ENCODE results near the gene TUBA4A. TPM values are rescaled to one million over a fixed set of nuclear protein-coding genes. Genes with fewer than 3 reads are reported as not detected.

TUBA4A gene
- total and polyA plus RNA-seq, 9 of the 15 experiments (the other 6 are each of a cell fraction or from before 2014, with no cell fraction given), result 25.1 to 174 (median 42.4) TPM

DNA sequence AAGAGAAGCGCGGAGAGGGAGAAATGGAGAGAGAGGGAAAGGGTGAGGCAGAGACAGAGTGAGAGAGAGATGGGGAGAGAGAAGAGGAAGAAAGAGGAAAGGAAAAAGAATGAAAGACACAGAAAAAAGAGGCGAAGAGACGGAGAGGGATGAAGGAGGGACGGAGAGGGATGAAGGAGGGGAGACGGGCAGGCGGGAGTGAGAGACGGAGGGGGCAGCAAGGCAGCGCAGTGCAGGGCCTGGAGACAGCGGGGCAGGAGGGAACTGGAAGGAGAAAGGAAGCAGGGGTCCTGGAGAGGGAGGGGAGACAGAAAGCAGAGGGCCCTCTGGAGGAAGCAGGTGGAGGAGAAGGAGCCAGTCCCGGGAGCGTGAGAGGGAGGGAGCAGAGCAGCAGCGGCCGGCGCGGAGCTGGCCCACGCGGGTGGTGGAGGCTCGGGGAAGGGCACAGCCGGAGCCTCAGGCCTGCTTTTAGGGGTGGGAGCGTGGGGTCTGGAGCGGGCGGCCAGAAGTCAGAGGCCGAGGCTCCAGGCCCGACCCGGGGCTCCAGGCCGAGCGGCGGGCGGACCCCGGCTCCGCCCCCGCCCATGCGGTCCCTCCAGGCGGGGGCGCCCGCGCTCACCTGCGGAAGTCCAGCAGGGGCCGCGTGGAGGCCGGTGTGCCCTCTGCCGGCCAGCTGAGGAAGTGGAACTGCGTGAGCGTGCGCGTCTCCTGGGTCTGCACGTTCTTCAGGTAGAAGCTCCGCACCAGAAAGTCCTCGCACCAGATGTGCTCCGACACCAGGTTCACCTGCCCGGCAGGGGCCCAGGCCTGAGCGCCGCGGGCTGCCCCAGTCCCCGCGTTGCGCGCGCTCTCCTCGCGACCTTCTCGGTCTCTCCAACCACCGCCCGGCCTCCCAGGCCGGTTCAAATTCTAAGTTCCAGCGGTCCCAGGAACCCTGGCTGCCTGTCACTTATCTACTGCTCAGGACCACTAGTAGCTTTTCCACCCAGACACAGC lies 40.9 kb upstream of the TUBA4A start (continued):
- TF ChIP-seq, protein P1, sequence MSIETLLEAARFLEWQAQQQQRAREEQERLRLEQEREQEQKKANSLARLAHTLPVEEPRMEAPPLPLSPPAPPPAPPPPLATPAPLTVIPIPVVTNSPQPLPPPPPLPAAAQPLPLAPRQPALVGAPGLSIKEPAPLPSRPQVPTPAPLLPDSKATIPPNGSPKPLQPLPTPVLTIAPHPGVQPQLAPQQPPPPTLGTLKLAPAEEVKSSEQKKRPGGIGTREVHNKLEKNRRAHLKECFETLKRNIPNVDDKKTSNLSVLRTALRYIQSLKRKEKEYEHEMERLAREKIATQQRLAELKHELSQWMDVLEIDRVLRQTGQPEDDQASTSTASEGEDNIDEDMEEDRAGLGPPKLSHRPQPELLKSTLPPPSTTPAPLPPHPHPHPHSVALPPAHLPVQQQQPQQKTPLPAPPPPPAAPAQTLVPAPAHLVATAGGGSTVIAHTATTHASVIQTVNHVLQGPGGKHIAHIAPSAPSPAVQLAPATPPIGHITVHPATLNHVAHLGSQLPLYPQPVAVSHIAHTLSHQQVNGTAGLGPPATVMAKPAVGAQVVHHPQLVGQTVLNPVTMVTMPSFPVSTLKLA (conservative IDR thresholded peaks at IDR 0.05), result peak; percentile 72 to 84
- TF ChIP-seq LEF1 (IDR thresholded peaks at IDR 0.05), result no peak
- TF ChIP-seq TRIM28 (IDR thresholded peaks at IDR 0.05), result no peak
- TF ChIP-seq MBD2 (IDR thresholded peaks at IDR 0.05; ENCODE audit: borderline replicate concordance, low read depth), result no peak
- TF ChIP-seq NR3C1 (CRISPR knock-in tag; IDR thresholded peaks at IDR 0.05), result no peak
- no peak for TF ChIP-seq NFXL1 (CRISPR knock-in tag; IDR thresholded peaks at IDR 0.05)
- TF ChIP-seq ASH1L (IDR thresholded peaks at IDR 0.05; ENCODE audit: borderline replicate concordance, low read depth, partially characterized antibody), result no peak
- TF ChIP-seq ZNF253 (CRISPR knock-in tag; conservative IDR thresholded peaks at IDR 0.05), result no peak
- TF ChIP-seq FOXK1 (CRISPR knock-in tag; IDR thresholded peaks at IDR 0.05; ENCODE audit: borderline replicate concordance), result no peak
- TF ChIP-seq, protein P2, sequence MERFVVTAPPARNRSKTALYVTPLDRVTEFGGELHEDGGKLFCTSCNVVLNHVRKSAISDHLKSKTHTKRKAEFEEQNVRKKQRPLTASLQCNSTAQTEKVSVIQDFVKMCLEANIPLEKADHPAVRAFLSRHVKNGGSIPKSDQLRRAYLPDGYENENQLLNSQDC (CRISPR knock-in tag; IDR thresholded peaks at IDR 0.05), result no peak
- no peak for TF ChIP-seq ZNF561 (CRISPR knock-in tag; conservative IDR thresholded peaks at IDR 0.05)
- TF ChIP-seq SRSF1 (IDR thresholded peaks at IDR 0.05; ENCODE audit: low read depth, low read length), result no peak
- no peak for TF ChIP-seq SMAD1 (IDR thresholded peaks at IDR 0.05; ENCODE audit: low read depth, low read length, partially characterized antibody)
- peak; percentile 81 for TF ChIP-seq CREM (IDR thresholded peaks at IDR 0.05; ENCODE audit: low read depth)
- TF ChIP-seq ZNF551 (CRISPR knock-in tag; IDR thresholded peaks at IDR 0.05), result no peak
- TF ChIP-seq ZNF232 (CRISPR knock-in tag; IDR thresholded peaks at IDR 0.05), result no peak
- TF ChIP-seq CBFB (CRISPR knock-in tag; IDR thresholded peaks at IDR 0.05), result no peak
- TF ChIP-seq, protein P3, sequence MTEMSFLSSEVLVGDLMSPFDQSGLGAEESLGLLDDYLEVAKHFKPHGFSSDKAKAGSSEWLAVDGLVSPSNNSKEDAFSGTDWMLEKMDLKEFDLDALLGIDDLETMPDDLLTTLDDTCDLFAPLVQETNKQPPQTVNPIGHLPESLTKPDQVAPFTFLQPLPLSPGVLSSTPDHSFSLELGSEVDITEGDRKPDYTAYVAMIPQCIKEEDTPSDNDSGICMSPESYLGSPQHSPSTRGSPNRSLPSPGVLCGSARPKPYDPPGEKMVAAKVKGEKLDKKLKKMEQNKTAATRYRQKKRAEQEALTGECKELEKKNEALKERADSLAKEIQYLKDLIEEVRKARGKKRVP (CRISPR knock-in tag; IDR thresholded peaks at IDR 0.05), result no peak
- TF ChIP-seq KDM2B (CRISPR knock-in tag; IDR thresholded peaks at IDR 0.05), result no peak
- TF ChIP-seq MTA2 (IDR thresholded peaks at IDR 0.05; ENCODE audit: low read depth), result peak; percentile 45
- no peak for TF ChIP-seq ZNF224 (CRISPR knock-in tag; IDR thresholded peaks at IDR 0.05)
- TF ChIP-seq, protein P4, sequence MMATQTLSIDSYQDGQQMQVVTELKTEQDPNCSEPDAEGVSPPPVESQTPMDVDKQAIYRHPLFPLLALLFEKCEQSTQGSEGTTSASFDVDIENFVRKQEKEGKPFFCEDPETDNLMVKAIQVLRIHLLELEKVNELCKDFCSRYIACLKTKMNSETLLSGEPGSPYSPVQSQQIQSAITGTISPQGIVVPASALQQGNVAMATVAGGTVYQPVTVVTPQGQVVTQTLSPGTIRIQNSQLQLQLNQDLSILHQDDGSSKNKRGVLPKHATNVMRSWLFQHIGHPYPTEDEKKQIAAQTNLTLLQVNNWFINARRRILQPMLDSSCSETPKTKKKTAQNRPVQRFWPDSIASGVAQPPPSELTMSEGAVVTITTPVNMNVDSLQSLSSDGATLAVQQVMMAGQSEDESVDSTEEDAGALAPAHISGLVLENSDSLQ (IDR thresholded peaks at IDR 0.05), result peak; percentile 83
- no peak for TF ChIP-seq GTF2F1 (IDR thresholded peaks at IDR 0.05; ENCODE audit: low read depth, low read length)
- TF ChIP-seq ZNF354B (CRISPR knock-in tag; IDR thresholded peaks at IDR 0.05), result no peak
- TF ChIP-seq KDM1A (IDR thresholded peaks at IDR 0.05), result no peak
- TF ChIP-seq ZNF3 (CRISPR knock-in tag; IDR thresholded peaks at IDR 0.05), result no peak
- no peak for TF ChIP-seq XRCC4 (IDR thresholded peaks at IDR 0.05; ENCODE audit: extremely low read depth, insufficient read depth, insufficient read length)
- no peak for TF ChIP-seq MYNN (IDR thresholded peaks at IDR 0.05)
- no peak for TF ChIP-seq MYNN (CRISPR knock-in tag; IDR thresholded peaks at IDR 0.05)
